Upper lobe of left lung (tissue), 6 donors: ENCODE data around the gene ALOX12B. TPM values are rescaled to one million over a fixed set of nuclear protein-coding genes. Genes with fewer than 3 reads are reported as not detected.
"Not testable (repeated sequence)": the region's sequence is repeated elsewhere in the genome, so short reads cannot be mapped to it uniquely, and the experiment has no call there.

Source experiments
- ATAC-seq, 2 donors: fragments of 200-7000 bp; cut with Tn5 transposase; one replicate each; pipeline ENCODE4 v1.9.1; 2022; ENCODE audit warnings: mild to moderate bottlenecking in 2 of 2, moderate library complexity in 2 of 2; ENCODE audit not compliant: low FRiP score in 2 of 2
- DNase-seq, 2 donors: peaks; one replicate each; pipeline ENCODE4 v3.0.0-alpha.2; 2019 to 2020
- H3K27ac ChIP-seq, 4 donors: fragments of 200-600 bp; sonication (generic); one replicate each; pipeline ENCODE4 v1.5.1; 2016 to 2019
- H3K27me3 ChIP-seq, 4 donors: fragments of 200-600 bp; sonication (generic); one replicate each; pipeline ENCODE4 v1.5.1; 2017 to 2019
- H3K36me3 ChIP-seq, 4 donors: fragments of 200-600 bp; sonication (generic); one replicate each; pipeline ENCODE4 v1.5.1; 2016 to 2019
- H3K4me1 ChIP-seq, 4 donors: fragments of 200-600 bp; sonication (generic); one replicate each; pipeline ENCODE4 v1.5.1; 2018 to 2019
- H3K4me3 ChIP-seq, 4 donors: fragments of 200-600 bp; sonication (generic); one replicate each; pipeline ENCODE4 v1.5.1; 2017 to 2019; ENCODE audit warnings: mild to moderate bottlenecking in 2 of 4, moderate library complexity in 1 of 4
- H3K9me3 ChIP-seq, 4 donors: fragments of 200-600 bp; sonication (generic); one replicate each; pipeline ENCODE4 v1.5.1; 2018 to 2019
- EP300 ChIP-seq, 4 donors: sonication (generic); formaldehyde crosslinking; IDR thresholded peaks; one replicate each; pipeline ENCODE4 v1.5.1; 2017; ENCODE audit warnings: antibody characterized with exemption in 4 of 4, control low read depth in 2 of 4
- POLR2A ChIP-seq, 4 donors: fragments of 450-650 bp; IDR thresholded peaks; one replicate each; pipeline ENCODE4 v1.5.1; 2016 to 2017; ENCODE audit warnings: antibody characterized with exemption in 4 of 4, mild to moderate bottlenecking in 2 of 4
- POLR2AphosphoS5 ChIP-seq, 2 donors: sonication (generic); formaldehyde crosslinking; IDR thresholded peaks; one replicate each; pipeline ENCODE4 v1.5.1; 2017; ENCODE audit warnings: antibody characterized with exemption in 2 of 2
- WGBS, 2 donors: methylation state at CpG; one replicate each; pipeline ENCODE4 v1.1.5; 2017 to 2018; 5-methylcytosine and 5-hydroxymethylcytosine counted together
- total RNA-seq, 6 donors: library from RNA; depleted of rRNA in 4 of 6; stranded (reverse); fragments of >200 nt in 4 of 6; gene quantifications; one replicate each; pipeline versions ENCODE4 v1.1.0 to v1.2.1, GENCODE V29; 2016 to 2021
- TF ChIP-seq, protein P1 (sequence below), 6 experiments: fragments of 450-650 bp in 4 of 6; fragments of 200-600 bp in 2 of 6; sonication (generic) in 2 of 6; IDR thresholded peaks; one replicate each; pipeline ENCODE4 v1.5.1; 2016 to 2019; ENCODE audit warnings: antibody characterized with exemption in 6 of 6
- donor health status: DM: no; HTN: no; CAD: no; lungs with moderate emphysema.
- donor health status: DM: no; HTN: yes; CAD: no; lungs with severe emphysema.

ALOX12B gene
- total RNA-seq, 6 donors from 2014 or later, result not detected

DNA sequence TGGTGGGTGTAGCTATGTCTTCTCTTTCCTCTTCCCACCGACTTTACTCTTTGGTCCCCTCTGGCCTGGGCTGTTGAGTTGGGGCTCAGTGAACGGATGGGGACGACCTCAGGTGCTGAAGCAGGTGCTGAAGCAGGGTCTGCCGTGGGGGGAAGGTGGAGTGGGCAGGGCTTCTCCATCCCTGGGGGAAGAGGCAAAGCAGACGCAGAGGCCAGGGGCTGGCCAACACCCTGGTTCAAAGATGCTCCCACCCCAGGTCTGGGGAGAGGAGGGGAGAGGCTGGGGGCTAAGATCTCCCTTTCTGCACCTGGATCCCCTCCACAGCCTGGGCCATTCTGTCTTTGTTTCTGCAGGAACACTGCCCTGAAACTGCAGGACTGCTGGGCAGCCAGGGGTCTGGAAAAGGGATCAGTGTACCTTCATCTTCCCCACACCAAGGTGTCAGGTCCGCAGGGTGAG, 22.9 kb downstream of the ALOX12B start:
- Histone ChIP-seq H3K36me3 (no peaks in the 10 kb centered on the region), H3K4me3 (no peak overlapping the region), H3K4me1 (peaks cover 6 to 29% (median 11%) of the 10 kb centered on the region in 4 donors), H3K9me3 (no peaks in the 10 kb centered on the region), H3K27ac (no peak overlapping the region), H3K27me3 (peaks cover 0 to 25% (median 4%) of the 10 kb centered on the region in 4 donors)
- WGBS, 2 donors, result 54 to 59% methylated on average over 6 of the region's 6 CpGs
- TF ChIP-seq POLR2AphosphoS5 (IDR thresholded peaks at IDR 0.05) (no peak), EP300 (IDR thresholded peaks at IDR 0.05) (no peak), POLR2A (IDR thresholded peaks at IDR 0.05) (no peak)
- TF ChIP-seq, protein P1, sequence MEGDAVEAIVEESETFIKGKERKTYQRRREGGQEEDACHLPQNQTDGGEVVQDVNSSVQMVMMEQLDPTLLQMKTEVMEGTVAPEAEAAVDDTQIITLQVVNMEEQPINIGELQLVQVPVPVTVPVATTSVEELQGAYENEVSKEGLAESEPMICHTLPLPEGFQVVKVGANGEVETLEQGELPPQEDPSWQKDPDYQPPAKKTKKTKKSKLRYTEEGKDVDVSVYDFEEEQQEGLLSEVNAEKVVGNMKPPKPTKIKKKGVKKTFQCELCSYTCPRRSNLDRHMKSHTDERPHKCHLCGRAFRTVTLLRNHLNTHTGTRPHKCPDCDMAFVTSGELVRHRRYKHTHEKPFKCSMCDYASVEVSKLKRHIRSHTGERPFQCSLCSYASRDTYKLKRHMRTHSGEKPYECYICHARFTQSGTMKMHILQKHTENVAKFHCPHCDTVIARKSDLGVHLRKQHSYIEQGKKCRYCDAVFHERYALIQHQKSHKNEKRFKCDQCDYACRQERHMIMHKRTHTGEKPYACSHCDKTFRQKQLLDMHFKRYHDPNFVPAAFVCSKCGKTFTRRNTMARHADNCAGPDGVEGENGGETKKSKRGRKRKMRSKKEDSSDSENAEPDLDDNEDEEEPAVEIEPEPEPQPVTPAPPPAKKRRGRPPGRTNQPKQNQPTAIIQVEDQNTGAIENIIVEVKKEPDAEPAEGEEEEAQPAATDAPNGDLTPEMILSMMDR (IDR thresholded peaks at IDR 0.05), result no peak
- ATAC-seq (no peak), DNase-seq (no peak)

DNA sequence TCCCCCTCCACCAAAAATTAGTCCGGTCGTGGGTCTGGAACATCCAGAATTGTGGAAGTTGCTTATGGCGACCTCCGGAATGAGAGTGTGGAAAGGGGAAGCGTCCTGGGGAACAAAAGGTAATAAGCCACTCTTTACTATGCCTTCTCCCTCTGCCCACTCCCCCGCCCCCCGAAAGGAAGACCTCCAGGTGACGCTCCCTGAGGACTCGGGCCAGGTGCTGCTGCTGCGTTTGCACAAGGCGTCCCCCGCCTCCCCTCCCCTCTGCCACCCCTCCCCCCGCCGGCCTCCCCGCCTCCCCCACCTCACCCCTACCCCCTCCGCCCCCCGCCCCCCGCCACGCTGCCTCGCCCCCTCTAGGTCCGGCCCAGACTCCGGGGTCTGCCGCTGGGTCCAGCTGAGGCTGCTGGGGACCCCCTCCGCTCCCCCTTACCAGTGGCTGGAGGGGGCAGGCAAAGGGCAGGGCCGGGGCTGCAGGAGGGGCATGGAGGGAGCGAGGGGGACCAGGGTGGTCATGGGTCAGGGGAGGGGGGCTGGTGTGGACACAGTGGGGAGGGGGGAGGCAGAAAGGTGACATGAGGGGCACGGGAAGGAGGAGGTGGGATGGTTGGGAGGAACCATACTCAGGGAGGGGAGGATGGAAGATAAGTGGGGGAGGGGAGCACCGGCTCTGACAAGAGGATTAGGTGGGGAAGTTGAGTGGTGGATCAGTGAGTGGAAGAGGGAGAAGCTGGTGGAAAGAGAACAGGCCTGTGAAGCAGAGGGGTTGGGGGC, 23.6 kb downstream of the ALOX12B start:
- ATAC-seq (no peak), DNase-seq (no peak)
- H3K27ac ChIP-seq, result no peak overlapping the region
- H3K4me1 ChIP-seq, result peaks cover 0 to 23% (median 7%) of the 10 kb centered on the region in 4 donors
- no peaks in the 10 kb centered on the region for H3K36me3 ChIP-seq
- H3K9me3 ChIP-seq, result no peaks in the 10 kb centered on the region
- WGBS, 2 donors, result 22 to 29% methylated on average over 10 to 16 of the region's 28 CpGs
- no peak for TF ChIP-seq POLR2AphosphoS5 (IDR thresholded peaks at IDR 0.05)
- no peak for TF ChIP-seq POLR2A (IDR thresholded peaks at IDR 0.05)
- no peak for TF ChIP-seq EP300 (IDR thresholded peaks at IDR 0.05)
- TF ChIP-seq, protein P1 (IDR thresholded peaks at IDR 0.05), result no peak
- H3K4me3 ChIP-seq, result no peak overlapping the region
- peaks cover 0 to 25% (median 4%) of the 10 kb centered on the region in 4 donors for H3K27me3 ChIP-seq

DNA sequence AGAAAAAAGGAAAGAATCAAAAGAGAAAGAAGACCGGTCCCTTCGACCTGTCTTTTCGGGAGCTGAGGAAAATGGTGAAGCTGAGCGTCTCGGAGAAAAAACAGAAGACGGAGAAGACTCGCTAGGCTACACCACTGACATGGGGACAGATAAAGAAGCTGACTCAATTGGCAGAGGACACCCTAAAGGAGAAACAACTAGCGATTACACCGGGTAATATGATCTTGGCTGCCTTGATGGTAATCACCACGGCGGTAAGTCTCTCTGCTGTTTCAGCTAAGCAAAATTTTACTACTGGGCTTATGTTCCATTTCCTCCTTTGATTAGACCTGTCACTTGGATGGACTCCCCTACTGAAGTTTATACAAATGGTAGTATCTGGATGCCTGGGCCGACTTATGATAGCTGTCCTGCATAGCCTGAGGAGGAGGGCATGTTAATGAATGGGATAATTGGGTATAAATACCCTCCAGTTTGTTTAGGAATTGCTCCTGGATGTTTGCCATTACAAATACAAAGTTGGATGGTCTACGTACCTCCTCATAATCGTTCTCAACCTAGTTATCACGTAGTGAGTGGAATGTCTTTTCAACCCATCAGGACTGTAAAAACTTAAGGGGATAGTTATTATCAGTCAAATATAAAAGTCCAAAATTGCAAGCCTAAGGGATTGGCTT, 24.6 kb downstream of the ALOX12B start:
- Histone ChIP-seq H3K9me3 (no peaks in the 10 kb centered on the region), H3K4me3 (no peak overlapping the region), H3K4me1 (peaks cover 0 to 17% (median 3%) of the 10 kb centered on the region in 4 donors), H3K27ac (no peak overlapping the region), H3K27me3 (peaks cover 0 to 25% (median 4%) of the 10 kb centered on the region in 4 donors), H3K36me3 (no peaks in the 10 kb centered on the region)
- 27 to 33% methylated on average over 15 of the region's 15 CpGs for WGBS, 2 donors
- TF ChIP-seq, protein P1 (IDR thresholded peaks at IDR 0.05), result no peak
- TF ChIP-seq EP300 (IDR thresholded peaks at IDR 0.05), result no peak
- no peak for TF ChIP-seq POLR2A (IDR thresholded peaks at IDR 0.05)
- TF ChIP-seq POLR2AphosphoS5 (IDR thresholded peaks at IDR 0.05), result no peak
- DNase-seq (no peak), ATAC-seq (no peak)

- no peak for TF ChIP-seq EP300 (IDR thresholded peaks at IDR 0.05)
- TF ChIP-seq, protein P1 (IDR thresholded peaks at IDR 0.05), result no peak
- no peak for TF ChIP-seq POLR2A (IDR thresholded peaks at IDR 0.05)
- TF ChIP-seq POLR2AphosphoS5 (IDR thresholded peaks at IDR 0.05), result no peak
- Histone ChIP-seq H3K27ac (no peak overlapping the region), H3K4me3 (no peak overlapping the region), H3K9me3 (no peaks in the 10 kb centered on the region), H3K27me3 (peaks cover 0 to 25% (median 4%) of the 10 kb centered on the region in 4 donors), H3K4me1 (peaks cover 0 to 22% (median 7%) of the 10 kb centered on the region in 4 donors), H3K36me3 (no peaks in the 10 kb centered on the region)
- no peak for ATAC-seq
- WGBS, 2 donors, result 21 to 33% methylated on average over 8 of the region's 8 CpGs
- no peak for DNase-seq
Observed at GRCh38 chr17:8062435-8062806, 25.1 kb downstream of the ALOX12B start.

DNA sequence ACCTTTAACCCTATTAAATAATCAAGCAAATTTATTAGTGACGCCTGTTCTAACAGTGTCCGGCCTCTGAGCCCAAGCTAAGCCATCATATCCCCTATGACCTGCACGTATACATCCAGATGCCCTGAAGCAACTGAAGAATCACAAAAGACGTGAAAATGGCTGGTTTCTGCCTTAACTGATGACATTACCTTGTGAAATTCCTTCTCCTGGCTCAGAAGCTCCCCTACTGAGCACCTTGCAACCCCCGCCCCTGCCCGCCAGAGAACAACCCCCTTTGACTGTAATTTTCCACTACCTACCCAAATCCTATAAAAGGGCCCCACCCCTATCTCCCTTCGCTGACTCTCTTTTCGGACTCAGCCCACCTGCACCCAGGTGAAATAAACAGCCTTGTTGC, 25.7 kb downstream of the ALOX12B start:
- not testable (repeated sequence) for H3K36me3 ChIP-seq, DNase-seq, H3K27ac ChIP-seq, H3K4me3 ChIP-seq, ATAC-seq, H3K9me3 ChIP-seq
- Histone ChIP-seq H3K4me1 (peaks cover 0 to 28% (median 13%) of the 10 kb centered on the region in 4 donors), H3K27me3 (peaks cover 0 to 25% (median 4%) of the 10 kb centered on the region in 4 donors)
- WGBS, 2 donors, result 69% methylated on average over 8 of the region's 8 CpGs
